ENCODE data around the gene MPI. TPM values are rescaled to one million over a fixed set of nuclear protein-coding genes. Genes with fewer than 3 reads are reported as not detected.

Gene MPI
- total and polyA plus RNA-seq, 10 of the 15 experiments (the other 5 are each of a cell fraction or from before 2014, with no cell fraction given), result 35.6 to 93.9 (median 44.1) TPM

DNA sequence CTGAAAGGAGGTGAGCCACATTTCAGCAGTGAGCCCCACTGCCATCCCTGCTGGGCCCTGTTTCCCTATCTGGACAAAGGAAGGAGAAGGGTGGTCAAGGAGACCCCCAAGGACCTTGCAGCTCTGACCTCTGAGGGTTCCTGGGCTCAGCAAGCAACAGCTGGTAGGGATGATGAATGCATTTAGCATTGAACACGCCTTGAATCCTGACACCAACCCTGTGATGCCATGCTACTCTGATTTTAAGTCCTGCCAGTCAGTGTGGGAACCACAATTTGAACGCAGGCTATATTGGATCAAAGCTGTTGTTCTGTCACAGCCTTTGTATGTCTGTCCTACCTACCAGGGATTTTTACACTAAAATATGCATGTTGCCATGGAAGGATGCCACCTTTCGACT, 6.5 kb downstream of the MPI start:
- Histone ChIP-seq H3K27me3 (replicated peaks in 1 of 2; ENCODE audit: control insufficient read depth in 2 of 2, insufficient read depth in 2 of 2, low read length in 1 of 2) (no peaks in the 10 kb centered on the region), H4K20me1 (ENCODE audit: control insufficient read depth, insufficient read depth) (no peaks in the 10 kb centered on the region), H3K79me2 (ENCODE audit: control insufficient read depth, insufficient read depth, low read length) (peaks cover under 1% of the 10 kb centered on the region; the same call in 1 of the 2 replicates), H3K9me3 (replicated peaks; ENCODE audit: control insufficient read depth, insufficient read depth, low read length) (no peaks in the 10 kb centered on the region), H3K4me1 (ENCODE audit: control insufficient read depth, insufficient read depth, low read length) (peaks cover 21% of the 10 kb centered on the region), H3K4me3 (no peak overlapping the region), H3K4me2 (ENCODE audit: control insufficient read depth, insufficient read depth) (no peak overlapping the region), H3K27ac (ENCODE audit: control insufficient read depth, insufficient read depth) (no peak overlapping the region), H2AFZ (ENCODE audit: control insufficient read depth, low read depth, low read length) (no peak overlapping the region), H3K9ac (ENCODE audit: control insufficient read depth, insufficient read depth, low read length) (no peak overlapping the region), H3K36me3 (ENCODE audit: control insufficient read depth in 2 of 2, insufficient read depth in 2 of 2, low read length in 1 of 2) (peaks cover 7 to 17% of the 10 kb centered on the region in 2 experiments)
- RAD21 ChIA-PET (ENCODE audit: unreplicated experiment), result interaction anchor here (1.0 kb wide), 1 partner anchor 10 kb away, joined by 3 read pairs; the partner anchor contains the start of gene FAM219B
- BruUV-seq (replicated peaks), result no TSS peak
- CTCF ChIA-PET, result interaction anchor here (1.3 to 8.9 kb wide), 5 partner anchors 12 to 266 kb away, joined by 3 to 129 read pairs (median 5); partner anchors contain the start of gene SCAMP2
- intact Hi-C loops (cut with micrococcal nuclease; ENCODE audit: unreplicated experiment) (no loop called here), in situ Hi-C loops (cut with MboI) (no loop called here)
- ATAC-seq (no peak), DNase-seq (ENCODE audit: low read depth, low spot score) (no peak), FAIRE-seq (no peak)
- POLR2A ChIA-PET, result interaction anchor here (0.8 to 1.7 kb wide), 2 partner anchors 10 to 38 kb away, joined by 3 to 5 read pairs; partner anchors contain the start of gene FAM219B
- SMC1A ChIA-PET (ENCODE audit: uncharacterized antibody, unreplicated experiment), result interaction anchor here (1.0 to 1.3 kb wide), 3 partner anchors 12 to 123 kb away, joined by 3 to 4 read pairs (median 3); no protein-coding TSS in a partner anchor
- whole genome bisulfite sequencing (ENCODE audit: insufficient coverage, insufficient replicate concordance, low lambda C conversion rate, missing lambda C conversion rate), result 98% methylated on average over 3 of the region's 3 CpGs
- TF ChIP-seq, protein P1, sequence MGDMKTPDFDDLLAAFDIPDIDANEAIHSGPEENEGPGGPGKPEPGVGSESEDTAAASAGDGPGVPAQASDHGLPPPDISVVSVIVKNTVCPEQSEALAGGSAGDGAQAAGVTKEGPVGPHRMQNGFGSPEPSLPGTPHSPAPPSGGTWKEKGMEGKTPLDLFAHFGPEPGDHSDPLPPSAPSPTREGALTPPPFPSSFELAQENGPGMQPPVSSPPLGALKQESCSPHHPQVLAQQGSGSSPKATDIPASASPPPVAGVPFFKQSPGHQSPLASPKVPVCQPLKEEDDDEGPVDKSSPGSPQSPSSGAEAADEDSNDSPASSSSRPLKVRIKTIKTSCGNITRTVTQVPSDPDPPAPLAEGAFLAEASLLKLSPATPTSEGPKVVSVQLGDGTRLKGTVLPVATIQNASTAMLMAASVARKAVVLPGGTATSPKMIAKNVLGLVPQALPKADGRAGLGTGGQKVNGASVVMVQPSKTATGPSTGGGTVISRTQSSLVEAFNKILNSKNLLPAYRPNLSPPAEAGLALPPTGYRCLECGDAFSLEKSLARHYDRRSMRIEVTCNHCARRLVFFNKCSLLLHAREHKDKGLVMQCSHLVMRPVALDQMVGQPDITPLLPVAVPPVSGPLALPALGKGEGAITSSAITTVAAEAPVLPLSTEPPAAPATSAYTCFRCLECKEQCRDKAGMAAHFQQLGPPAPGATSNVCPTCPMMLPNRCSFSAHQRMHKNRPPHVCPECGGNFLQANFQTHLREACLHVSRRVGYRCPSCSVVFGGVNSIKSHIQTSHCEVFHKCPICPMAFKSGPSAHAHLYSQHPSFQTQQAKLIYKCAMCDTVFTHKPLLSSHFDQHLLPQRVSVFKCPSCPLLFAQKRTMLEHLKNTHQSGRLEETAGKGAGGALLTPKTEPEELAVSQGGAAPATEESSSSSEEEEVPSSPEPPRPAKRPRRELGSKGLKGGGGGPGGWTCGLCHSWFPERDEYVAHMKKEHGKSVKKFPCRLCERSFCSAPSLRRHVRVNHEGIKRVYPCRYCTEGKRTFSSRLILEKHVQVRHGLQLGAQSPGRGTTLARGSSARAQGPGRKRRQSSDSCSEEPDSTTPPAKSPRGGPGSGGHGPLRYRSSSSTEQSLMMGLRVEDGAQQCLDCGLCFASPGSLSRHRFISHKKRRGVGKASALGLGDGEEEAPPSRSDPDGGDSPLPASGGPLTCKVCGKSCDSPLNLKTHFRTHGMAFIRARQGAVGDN (IDR thresholded peaks at IDR 0.05), result no peak
- TF ChIP-seq BMI1 (IDR thresholded peaks at IDR 0.05; ENCODE audit: borderline replicate concordance) (no peak), EGR1 (IDR thresholded peaks at IDR 0.05; ENCODE audit: borderline replicate concordance in 1 of 2, low read depth in 2 of 2, low read length in 2 of 2) (no peak), SP1 (IDR thresholded peaks at IDR 0.05; ENCODE audit: low read depth, low read length) (no peak), JUNB (IDR thresholded peaks at IDR 0.05) (no peak), YY1 (IDR thresholded peaks at IDR 0.05; ENCODE audit: low read depth, low read length) (no peak), POU2F2 (IDR thresholded peaks at IDR 0.05; ENCODE audit: borderline replicate concordance, low read depth, low read length) (no peak), SREBF1 (IDR thresholded peaks at IDR 0.05; ENCODE audit: low read length) (no peak)
- TF ChIP-seq, protein P2, sequence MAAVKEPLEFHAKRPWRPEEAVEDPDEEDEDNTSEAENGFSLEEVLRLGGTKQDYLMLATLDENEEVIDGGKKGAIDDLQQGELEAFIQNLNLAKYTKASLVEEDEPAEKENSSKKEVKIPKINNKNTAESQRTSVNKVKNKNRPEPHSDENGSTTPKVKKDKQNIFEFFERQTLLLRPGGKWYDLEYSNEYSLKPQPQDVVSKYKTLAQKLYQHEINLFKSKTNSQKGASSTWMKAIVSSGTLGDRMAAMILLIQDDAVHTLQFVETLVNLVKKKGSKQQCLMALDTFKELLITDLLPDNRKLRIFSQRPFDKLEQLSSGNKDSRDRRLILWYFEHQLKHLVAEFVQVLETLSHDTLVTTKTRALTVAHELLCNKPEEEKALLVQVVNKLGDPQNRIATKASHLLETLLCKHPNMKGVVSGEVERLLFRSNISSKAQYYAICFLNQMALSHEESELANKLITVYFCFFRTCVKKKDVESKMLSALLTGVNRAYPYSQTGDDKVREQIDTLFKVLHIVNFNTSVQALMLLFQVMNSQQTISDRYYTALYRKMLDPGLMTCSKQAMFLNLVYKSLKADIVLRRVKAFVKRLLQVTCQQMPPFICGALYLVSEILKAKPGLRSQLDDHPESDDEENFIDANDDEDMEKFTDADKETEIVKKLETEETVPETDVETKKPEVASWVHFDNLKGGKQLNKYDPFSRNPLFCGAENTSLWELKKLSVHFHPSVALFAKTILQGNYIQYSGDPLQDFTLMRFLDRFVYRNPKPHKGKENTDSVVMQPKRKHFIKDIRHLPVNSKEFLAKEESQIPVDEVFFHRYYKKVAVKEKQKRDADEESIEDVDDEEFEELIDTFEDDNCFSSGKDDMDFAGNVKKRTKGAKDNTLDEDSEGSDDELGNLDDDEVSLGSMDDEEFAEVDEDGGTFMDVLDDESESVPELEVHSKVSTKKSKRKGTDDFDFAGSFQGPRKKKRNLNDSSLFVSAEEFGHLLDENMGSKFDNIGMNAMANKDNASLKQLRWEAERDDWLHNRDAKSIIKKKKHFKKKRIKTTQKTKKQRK (IDR thresholded peaks at IDR 0.05; ENCODE audit: low read depth, low read length), result no peak
- TF ChIP-seq, protein P3, sequence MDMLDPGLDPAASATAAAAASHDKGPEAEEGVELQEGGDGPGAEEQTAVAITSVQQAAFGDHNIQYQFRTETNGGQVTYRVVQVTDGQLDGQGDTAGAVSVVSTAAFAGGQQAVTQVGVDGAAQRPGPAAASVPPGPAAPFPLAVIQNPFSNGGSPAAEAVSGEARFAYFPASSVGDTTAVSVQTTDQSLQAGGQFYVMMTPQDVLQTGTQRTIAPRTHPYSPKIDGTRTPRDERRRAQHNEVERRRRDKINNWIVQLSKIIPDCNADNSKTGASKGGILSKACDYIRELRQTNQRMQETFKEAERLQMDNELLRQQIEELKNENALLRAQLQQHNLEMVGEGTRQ (IDR thresholded peaks at IDR 0.05; ENCODE audit: borderline replicate concordance, low read depth, low read length), result no peak

All from GM12878 (cell line).